Fibroblast of peridontal ligament (primary cell): ENCODE results near the gene LRP1-AS.
"Not testable (repeated sequence)": the region's sequence is repeated elsewhere in the genome, so short reads cannot be mapped to it uniquely, and the experiment has no call there.

Experiments used
- DNase-seq: peaks from one replicate; pipeline ENCODE4 v3.0.0-alpha.2; 2010; ENCODE audit errors: extremely low read depth

Gene LRP1-AS

GRCh38 chr12:57139796-57140649 lies 7.4 kb downstream of the LRP1-AS start:
- DNase-seq: peak; percentile 62

- DNase-seq: peak; percentile 64
These were observed 8.7 kb downstream of the LRP1-AS start for GRCh38 chr12:57138526-57139272.

DNA sequence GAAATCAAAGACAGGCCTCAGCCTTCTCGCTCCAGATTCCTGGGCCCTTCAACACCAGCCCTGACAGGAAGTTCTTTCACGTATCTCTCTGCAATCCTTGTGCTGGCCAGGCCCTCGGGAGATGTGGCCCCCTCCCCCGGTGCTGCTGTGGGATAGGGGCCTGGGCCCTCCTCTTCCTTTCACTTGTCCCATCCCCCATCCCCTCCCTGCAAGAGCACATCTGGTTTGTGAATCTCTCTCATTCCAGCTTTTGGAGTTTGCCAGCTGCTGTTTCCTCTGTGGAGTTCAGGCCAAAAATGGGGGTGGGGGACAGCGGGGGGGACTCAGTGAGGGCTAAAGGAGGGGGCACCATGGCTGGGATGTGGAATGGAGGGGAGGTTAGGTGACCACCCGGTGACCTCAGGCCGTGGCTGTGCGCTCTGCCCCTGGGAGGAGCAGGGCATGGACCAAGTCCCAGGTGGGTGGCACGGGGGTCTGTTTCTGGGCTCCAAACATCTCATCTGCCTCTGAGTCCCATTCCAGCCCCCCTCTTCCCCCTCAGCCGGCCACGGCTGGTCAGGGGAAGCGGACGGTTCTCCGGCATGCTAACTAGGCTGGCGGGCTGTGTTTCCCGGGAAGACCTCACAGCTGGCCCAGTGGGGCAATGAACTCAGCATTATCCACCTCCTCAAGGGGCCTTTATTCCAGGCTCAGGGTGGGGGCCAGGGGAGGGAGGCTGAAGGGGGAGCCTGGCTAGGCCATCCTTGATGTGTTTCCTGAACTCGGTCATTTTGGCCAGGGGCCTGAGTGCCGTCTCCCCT lies 11.7 kb downstream of the LRP1-AS start:
- DNase-seq: peak; percentile 80

- no peak for DNase-seq
These were observed 12.5 kb downstream of the LRP1-AS start for GRCh38 chr12:57134949-57135348.

GRCh38 chr12:57133916-57134315 lies 13.5 kb downstream of the LRP1-AS start:
- DNase-seq: no peak

GRCh38 chr12:57133013-57133569 lies 14.3 kb downstream of the LRP1-AS start:
- DNase-seq: peak; percentile 69

- DNase-seq: no peak
These were observed 15.3 kb downstream of the LRP1-AS start for GRCh38 chr12:57131896-57132744.

GRCh38 chr12:57130941-57131340 lies 16.5 kb downstream of the LRP1-AS start:
- DNase-seq: no peak

GRCh38 chr12:57129889-57130288 lies 17.5 kb downstream of the LRP1-AS start:
- peak; percentile 78 for DNase-seq

DNA sequence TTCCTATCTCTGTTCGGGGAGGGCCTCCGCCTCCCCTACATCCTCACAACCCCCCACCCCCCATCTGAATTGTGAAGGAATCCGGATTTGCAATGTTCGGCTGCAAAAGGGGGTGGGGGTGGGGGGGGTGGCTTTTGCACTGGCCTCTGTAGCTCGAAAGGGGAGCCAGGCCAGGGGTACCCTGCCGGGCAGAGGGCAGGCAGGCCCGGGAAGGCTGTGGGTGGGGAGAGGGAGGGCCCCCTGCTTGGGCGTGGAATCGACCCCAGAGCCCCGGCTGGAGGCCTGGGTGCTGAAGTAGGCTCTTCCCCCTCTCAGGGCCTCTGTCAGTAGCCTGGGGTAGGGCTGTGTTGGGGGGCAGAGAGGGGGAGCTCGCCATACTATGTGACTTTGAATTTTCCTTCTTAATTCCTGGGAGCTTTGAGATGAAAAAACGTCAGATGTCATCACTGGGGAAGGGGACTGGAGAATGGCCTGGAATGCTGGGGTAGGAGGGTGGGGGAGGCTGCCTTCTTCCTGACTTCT lies 18.0 kb downstream of the LRP1-AS start:
- DNase-seq: no peak

DNA sequence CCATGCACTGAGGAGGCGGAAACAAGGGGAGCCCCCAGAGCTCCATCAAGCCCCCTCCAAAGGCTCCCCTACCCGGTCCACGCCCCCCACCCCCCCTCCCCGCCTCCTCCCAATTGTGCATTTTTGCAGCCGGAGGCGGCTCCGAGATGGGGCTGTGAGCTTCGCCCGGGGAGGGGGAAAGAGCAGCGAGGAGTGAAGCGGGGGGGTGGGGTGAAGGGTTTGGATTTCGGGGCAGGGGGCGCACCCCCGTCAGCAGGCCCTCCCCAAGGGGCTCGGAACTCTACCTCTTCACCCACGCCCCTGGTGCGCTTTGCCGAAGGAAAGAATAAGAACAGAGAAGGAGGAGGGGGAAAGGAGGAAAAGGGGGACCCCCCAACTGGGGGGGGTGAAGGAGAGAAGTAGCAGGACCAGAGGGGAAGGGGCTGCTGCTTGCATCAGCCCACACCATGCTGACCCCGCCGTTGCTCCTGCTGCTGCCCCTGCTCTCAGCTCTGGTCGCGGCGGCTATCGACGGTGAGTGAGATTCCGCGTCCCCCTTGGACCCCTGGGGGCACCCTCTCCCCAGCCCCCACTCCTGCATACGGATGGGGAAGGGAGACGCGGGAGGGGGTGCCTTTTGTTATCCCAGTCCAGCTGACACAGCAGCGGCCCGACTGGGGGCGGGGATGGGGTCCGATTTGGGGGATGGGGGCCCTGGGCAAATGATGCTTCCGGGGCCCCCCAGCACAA lies 18.7 kb downstream of the LRP1-AS start:
- no peak for DNase-seq

GRCh38 chr12:57127726-57128518 lies 19.5 kb downstream of the LRP1-AS start, which contains the start of gene LRP1:
Gene LRP1 (plus strand): TSS chr12:57128483. CDS start chr12:57128965, 482 bp downstream.
- peak; percentile 90 for DNase-seq

DNA sequence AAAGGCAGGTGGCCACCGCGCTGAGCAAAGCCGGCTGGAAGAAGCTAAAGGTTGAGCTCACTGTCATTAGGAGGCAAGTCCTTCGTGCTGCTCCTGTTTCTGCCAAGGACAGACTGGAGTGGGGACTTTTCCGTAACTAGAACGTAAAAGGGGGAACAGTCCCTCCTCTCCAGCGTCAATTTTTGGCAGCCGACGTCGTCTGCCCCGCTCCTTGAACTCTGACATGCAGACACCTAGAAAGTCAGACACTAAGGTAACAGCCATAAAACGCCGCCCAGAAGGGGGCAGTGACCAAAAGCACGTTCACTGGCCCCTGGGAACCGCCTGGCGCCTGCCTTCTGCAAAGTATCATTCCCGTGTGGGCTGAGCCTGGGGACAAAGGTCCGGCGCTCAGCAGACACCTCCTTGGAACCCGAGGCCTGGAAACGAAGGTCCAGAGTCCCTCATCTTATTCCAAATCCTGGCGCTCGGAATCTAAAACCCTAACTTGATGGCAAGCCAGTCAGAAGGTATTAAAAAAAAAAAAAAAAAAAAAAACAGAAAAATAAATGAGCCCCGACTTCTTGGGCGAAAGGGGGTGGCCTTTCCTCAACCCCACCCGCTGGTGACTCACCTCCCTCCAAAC lies 20.2 kb downstream of the LRP1-AS start:
- no peak for DNase-seq

DNA sequence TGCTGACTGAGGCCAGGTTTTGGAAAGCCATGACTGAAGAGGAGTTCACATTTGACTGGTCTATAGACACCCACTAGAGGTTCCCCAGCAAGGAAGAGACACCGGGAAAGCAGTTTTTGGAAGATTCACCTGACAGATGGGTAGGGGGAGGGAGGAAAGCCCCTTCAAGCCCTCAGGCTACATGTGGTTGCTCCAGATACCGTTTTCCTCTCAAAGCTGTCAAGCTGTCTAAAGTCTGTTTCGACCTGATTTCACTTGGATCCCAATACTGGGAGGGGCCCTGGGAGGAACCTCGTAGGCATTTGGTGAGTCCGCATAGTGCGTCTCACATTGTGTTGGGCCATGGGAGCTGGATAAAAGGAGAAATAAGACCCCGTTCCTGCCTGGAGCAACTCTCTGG lies 20.9 kb downstream of the LRP1-AS start:
- no peak for DNase-seq

GRCh38 chr12:57126061-57126460 lies 21.4 kb downstream of the LRP1-AS start:
- no peak for DNase-seq

- peak; percentile 80 for DNase-seq
These were observed 23.1 kb downstream of the LRP1-AS start for GRCh38 chr12:57124261-57124877.

GRCh38 chr12:57123813-57124212 lies 23.6 kb downstream of the LRP1-AS start:
- no peak for DNase-seq

- DNase-seq: not testable (repeated sequence)
These were observed 26.7 kb downstream of the LRP1-AS start for GRCh38 chr12:57120718-57121117.
